KG1 (cell line): Measurements from ENCODE around the gene CPXM2.

ENCODE experiments used
- DNase-seq: peaks from one replicate; lab custom pipeline; 2025; lab: John Stamatoyannopoulos, UW

Gene CPXM2

GRCh38 chr10:123772645-123773508 lies 118.7 kb downstream of the CPXM2 start:
- no peak for DNase-seq

GRCh38 chr10:123771877-123772644 lies 119.5 kb downstream of the CPXM2 start:
- DNase-seq, result no peak

GRCh38 chr10:123769647-123770046 lies 122.0 kb downstream of the CPXM2 start:
- DNase-seq, result no peak

- DNase-seq, result no peak
Measured at GRCh38 chr10:123766761-123767160, 124.8 kb downstream of the CPXM2 start.

GRCh38 chr10:123766012-123766411 lies 125.6 kb downstream of the CPXM2 start:
- DNase-seq, result no peak

- DNase-seq, result no peak
Measured at GRCh38 chr10:123761666-123762230, 129.9 kb downstream of the CPXM2 start.

- no peak for DNase-seq
Measured at GRCh38 chr10:123761038-123761428, 130.6 kb downstream of the CPXM2 start.

- DNase-seq, result no peak
Measured at GRCh38 chr10:123760356-123761037, 131.1 kb downstream of the CPXM2 start.

GRCh38 chr10:123759501-123760031 lies 132.0 kb downstream of the CPXM2 start:
- DNase-seq, result no peak

GRCh38 chr10:123759041-123759440 lies 132.6 kb downstream of the CPXM2 start:
- no peak for DNase-seq

GRCh38 chr10:123757853-123758252 lies 133.8 kb downstream of the CPXM2 start:
- no peak for DNase-seq

- no peak for DNase-seq
Measured at GRCh38 chr10:123755061-123755460, 136.5 kb downstream of the CPXM2 start.

GRCh38 chr10:123754123-123754522 lies 137.5 kb downstream of the CPXM2 start:
- no peak for DNase-seq

GRCh38 chr10:123751342-123752134 lies 140.1 kb downstream of the CPXM2 start:
- no peak for DNase-seq

- no peak for DNase-seq
Measured at GRCh38 chr10:123750901-123751300, 140.7 kb downstream of the CPXM2 start.

- DNase-seq, result no peak
Measured at GRCh38 chr10:123748711-123749110, 142.9 kb downstream of the CPXM2 start.

GRCh38 chr10:123747426-123747825 lies 144.2 kb downstream of the CPXM2 start:
- no peak for DNase-seq

GRCh38 chr10:123746942-123747341 lies 144.7 kb downstream of the CPXM2 start:
- DNase-seq, result no peak

- no peak for DNase-seq
Measured at GRCh38 chr10:123746520-123746919, 145.1 kb downstream of the CPXM2 start.

- DNase-seq, result no peak
Measured at GRCh38 chr10:123746061-123746460, 145.5 kb downstream of the CPXM2 start.

- DNase-seq, result no peak
Measured at GRCh38 chr10:123744224-123744536, 147.4 kb downstream of the CPXM2 start.
